HEK293 (cell line): ENCODE data around the gene NFATC2IP.
A peak's percentile ranks its signal among the peaks of the same experiment; 100 is the strongest.
"Not testable (repeated sequence)": the region's sequence is repeated elsewhere in the genome, so short reads cannot be mapped to it uniquely, and the experiment has no call there.

Experiments used
- CTCF ChIA-PET: fragments of 350-600 bp; formaldehyde crosslinking; extraction: SDS; loops from one replicate; lab custom pipeline; 2021; ENCODE audit warnings: antibody characterized with exemption; lab: Yijun Ruan, JAX
- POLR2A ChIA-PET: fragments of 300-600 bp; formaldehyde crosslinking; extraction: SDS; loops from one replicate; lab custom pipeline; 2020; ENCODE audit warnings: antibody characterized with exemption, inconsistent platforms; lab: Yijun Ruan, JAX
- H3K27ac ChIP-seq: fragments of 200-500 bp; sonication (Bioruptor generic); 2 replicates; pipeline ENCODE4 v1.5.1; 2014; ENCODE audit warnings: low read depth, low read length, control low read depth, inconsistent platforms; ENCODE audit errors: extremely low read depth
- H3K36me3 ChIP-seq, 2 experiments: fragments of 200-500 bp in 1 of 2; sonication (Bioruptor generic) in 1 of 2; 1 replicate in 1 of 2; 2 replicates in 1 of 2; pipeline ENCODE4 v1.5.1; 2014 to 2017; ENCODE audit warnings: inconsistent platforms in 2 of 2, low read length in 2 of 2; ENCODE audit not compliant: control insufficient read depth in 2 of 2, insufficient read depth in 1 of 2
- H3K4me1 ChIP-seq: fragments of 200-500 bp; sonication (Bioruptor generic); 2 replicates; pipeline ENCODE4 v1.5.1; 2014; ENCODE audit warnings: mild to moderate bottlenecking, low read length, inconsistent platforms; ENCODE audit not compliant: control insufficient read depth, insufficient read depth
- H3K4me3 ChIP-seq: 2 replicates; pipeline ENCODE4 v1.5.1; 2011; ENCODE audit warnings: low read depth, mild to moderate bottlenecking, control low read depth, low read length, moderate library complexity
- H3K9me3 ChIP-seq: fragments of 200-500 bp; sonication (Bioruptor generic); 2 replicates; pipeline ENCODE4 v1.5.1; 2014; ENCODE audit warnings: low read depth, low read length, inconsistent platforms; ENCODE audit not compliant: control insufficient read depth, insufficient read depth
- AEBP2 ChIP-seq: fragments of 450-650 bp; formaldehyde crosslinking; IDR thresholded peaks from 2 replicates; pipeline ENCODE4 v1.5.1; 2016; ENCODE audit warnings: missing biosample characterization, missing genetic modification characterization, borderline replicate concordance
- EGR2 ChIP-seq: fragments of 450-650 bp; formaldehyde crosslinking; IDR thresholded peaks from 2 replicates; pipeline ENCODE4 v1.5.1; 2016; ENCODE audit warnings: low read depth, missing biosample characterization, missing genetic modification characterization
- KLF7 ChIP-seq: fragments of 450-650 bp; formaldehyde crosslinking; IDR thresholded peaks from 2 replicates; pipeline ENCODE4 v1.5.1; 2016; ENCODE audit warnings: missing biosample characterization, missing genetic modification characterization, borderline replicate concordance
- KLF9 ChIP-seq: fragments of 450-650 bp; formaldehyde crosslinking; IDR thresholded peaks from 2 replicates; pipeline ENCODE4 v1.5.1; 2016; ENCODE audit warnings: missing biosample characterization, missing genetic modification characterization, low read depth
- WT1 ChIP-seq: fragments of 450-650 bp; formaldehyde crosslinking; IDR thresholded peaks from 2 replicates; pipeline ENCODE4 v1.5.1; 2016; ENCODE audit warnings: missing biosample characterization, missing genetic modification characterization
- ZFHX2 ChIP-seq: fragments of 450-650 bp; formaldehyde crosslinking; conservative IDR thresholded peaks from 2 replicates; pipeline ENCODE4 v1.5.1; 2016; ENCODE audit warnings: missing biosample characterization, missing genetic modification characterization
- ZFP3 ChIP-seq: fragments of 450-650 bp; formaldehyde crosslinking; IDR thresholded peaks from 2 replicates; pipeline ENCODE4 v1.5.1; 2016; ENCODE audit warnings: low read depth, missing biosample characterization, missing genetic modification characterization
- ZIC2 ChIP-seq: fragments of 450-650 bp; formaldehyde crosslinking; IDR thresholded peaks from 2 replicates; pipeline ENCODE4 v1.5.1; 2016; ENCODE audit warnings: missing biosample characterization, missing genetic modification characterization
- ZNF121 ChIP-seq: fragments of 450-650 bp; formaldehyde crosslinking; IDR thresholded peaks from 2 replicates; pipeline ENCODE4 v1.5.1; 2016; ENCODE audit warnings: missing biosample characterization, missing genetic modification characterization
- ZNF214 ChIP-seq: fragments of 450-650 bp; formaldehyde crosslinking; IDR thresholded peaks from 2 replicates; pipeline ENCODE4 v1.5.1; 2017; ENCODE audit warnings: missing biosample characterization, mild to moderate bottlenecking, missing genetic modification characterization, borderline replicate concordance
- ZNF24 ChIP-seq: fragments of 450-650 bp; formaldehyde crosslinking; IDR thresholded peaks from 2 replicates; pipeline ENCODE4 v1.5.1; 2016; ENCODE audit warnings: missing biosample characterization, missing genetic modification characterization
- ZNF398 ChIP-seq: fragments of 450-650 bp; formaldehyde crosslinking; IDR thresholded peaks from 2 replicates; pipeline ENCODE4 v1.5.1; 2017; ENCODE audit warnings: missing biosample characterization, missing genetic modification characterization
- ZNF416 ChIP-seq: fragments of 450-650 bp; formaldehyde crosslinking; IDR thresholded peaks from 2 replicates; pipeline ENCODE4 v1.5.1; 2016; ENCODE audit warnings: missing biosample characterization, missing genetic modification characterization
- ZNF473 ChIP-seq: fragments of 450-650 bp; formaldehyde crosslinking; IDR thresholded peaks from 2 replicates; pipeline ENCODE4 v1.5.1; 2017; ENCODE audit warnings: missing biosample characterization, missing genetic modification characterization
- ZNF488 ChIP-seq: fragments of 450-650 bp; formaldehyde crosslinking; IDR thresholded peaks from 2 replicates; pipeline ENCODE4 v1.5.1; 2016; ENCODE audit warnings: missing biosample characterization, missing genetic modification characterization
- ZNF514 ChIP-seq: fragments of 450-650 bp; formaldehyde crosslinking; IDR thresholded peaks from 2 replicates; pipeline ENCODE4 v1.5.1; 2016; ENCODE audit warnings: missing biosample characterization, missing genetic modification characterization
- ZNF629 ChIP-seq: fragments of 450-650 bp; formaldehyde crosslinking; IDR thresholded peaks from 2 replicates; pipeline ENCODE4 v1.5.1; 2017; ENCODE audit warnings: missing biosample characterization, missing genetic modification characterization
- ZNF660 ChIP-seq: fragments of 450-650 bp; IDR thresholded peaks from 2 replicates; pipeline ENCODE4 v1.5.1; 2018; ENCODE audit warnings: missing biosample characterization, mild to moderate bottlenecking, missing genetic modification characterization

Gene NFATC2IP

GRCh38 chr16:29000019-29000418 is 49.3 kb downstream of the NFATC2IP start:
- no peaks in the 10 kb centered on the region for H3K9me3 ChIP-seq
- H3K36me3 ChIP-seq, result no peaks in the 10 kb centered on the region
- no peaks in the 10 kb centered on the region for H3K4me1 ChIP-seq
- CTCF ChIA-PET, result interaction anchor here (1.3 kb wide), 1 partner anchor 17 kb away, joined by 4 read pairs; no protein-coding TSS in a partner anchor
- no peak overlapping the region for H3K27ac ChIP-seq
- TF ChIP-seq AEBP2 (tag by site-specific recombination), result no peak
- TF ChIP-seq ZNF121 (tag by site-specific recombination), result 0 out of 2 replicates have a peak, but pooled peaks have one; percentile 16
- TF ChIP-seq, all 188 proteins: peak for 1
- POLR2A ChIA-PET, result no interaction called here
- H3K4me3 ChIP-seq, result no peak overlapping the region

- H3K4me3 ChIP-seq, H3K27ac ChIP-seq, H3K4me1 ChIP-seq, H3K9me3 ChIP-seq, CTCF ChIA-PET, H3K36me3 ChIP-seq: not testable (repeated sequence)
- TF ChIP-seq ZNF660 (tag by site-specific recombination), result peak; percentile 63; the same call in 1 of the 2 replicates
- POLR2A ChIA-PET, result interaction anchor here (1.0 kb wide), 1 partner anchor 31 kb away, joined by 3 read pairs; no protein-coding TSS in a partner anchor
Observed at GRCh38 chr16:29004496-29005139, 53.9 kb downstream of the NFATC2IP start.

- TF ChIP-seq ZNF214 (tag by site-specific recombination) (no peak), ZNF514 (tag by site-specific recombination) (no peak), ZNF488 (tag by site-specific recombination) (no peak), ZNF473 (tag by site-specific recombination) (no peak), ZIC2 (tag by site-specific recombination) (peak; percentile 60), WT1 (no peak), ZFHX2 (tag by site-specific recombination) (peak; percentile 57; the same call in 1 of the 2 replicates), ZNF629 (tag by site-specific recombination) (no peak), KLF7 (tag by site-specific recombination) (no peak), ZFP3 (tag by site-specific recombination) (no peak), KLF9 (tag by site-specific recombination) (no peak), ZNF24 (tag by site-specific recombination) (no peak), EGR2 (tag by site-specific recombination) (peak; percentile 88), ZNF398 (tag by site-specific recombination) (no peak), ZNF416 (tag by site-specific recombination) (no peak)
- TF ChIP-seq, all 188 proteins: peak for 3
- Histone ChIP-seq H3K9me3 (no peaks in the 10 kb centered on the region), H3K4me1 (no peaks in the 10 kb centered on the region), H3K4me3 (no peak overlapping the region), H3K27ac (no peak overlapping the region), H3K36me3 (no peaks in the 10 kb centered on the region)
- CTCF ChIA-PET, result interaction anchor here (0.6 kb wide), 1 partner anchor 841 kb away, joined by 3 read pairs; no protein-coding TSS in a partner anchor
- POLR2A ChIA-PET, result no interaction called here
Observed at GRCh38 chr16:29007730-29008593, 57.2 kb downstream of the NFATC2IP start.
